Panc1 (cell line): ENCODE measurements around the gene PTPRS. TPM values are rescaled to one million over a fixed set of nuclear protein-coding genes. Genes with fewer than 3 reads are reported as not detected.

Experiments
- ATAC-seq: fragments of 200-7000 bp; cut with Tn5 transposase; 2 replicates; pipeline ENCODE4 v1.9.1; 2020; ENCODE audit warnings: mild to moderate bottlenecking, moderate library complexity
- BruUV-seq: library from RNA; stranded (reverse); fragments of 400-500 nt; replicated peaks from 2 replicates; lab custom pipeline; 2021; lab: Mats Ljungman, UMichigan
- CTCF ChIA-PET: fragments of 300-600 bp; sonication (Branson Sonifier 250); formaldehyde crosslinking; loops from one replicate; lab custom pipeline; 2022; ENCODE audit warnings: antibody characterized with exemption; lab: Charles Lee
- POLR2A ChIA-PET: fragments of 300-600 bp; sonication (Branson Sonifier 250); formaldehyde crosslinking; loops from one replicate; lab custom pipeline; 2022; ENCODE audit warnings: antibody characterized with exemption; lab: Charles Lee
- DNase-seq: peaks from one replicate; pipeline ENCODE4 v3.0.0-alpha.2; 2010; ENCODE audit warnings: low read depth, low spot score
- H3K27ac ChIP-seq: 2 replicates; pipeline ENCODE4 v1.5.1; 2011; ENCODE audit warnings: mild to moderate bottlenecking, low read length, inconsistent platforms
- H3K27me3 ChIP-seq: fragments of 200-500 bp; sonication (Bioruptor generic); 2 replicates; pipeline ENCODE4 v1.6.0; 2014; ENCODE audit warnings: low read length, inconsistent platforms; ENCODE audit not compliant: control insufficient read depth, insufficient read depth
- H3K36me3 ChIP-seq: fragments of 200-500 bp; sonication (Bioruptor generic); 2 replicates; pipeline ENCODE4 v1.5.1; 2014; ENCODE audit warnings: inconsistent platforms, mild to moderate bottlenecking, low read length, moderate library complexity; ENCODE audit not compliant: control insufficient read depth, insufficient read depth
- H3K4me1 ChIP-seq: 2 replicates; pipeline ENCODE4 v1.5.1; 2011; ENCODE audit warnings: inconsistent platforms, mild to moderate bottlenecking, low read length, moderate library complexity; ENCODE audit not compliant: control insufficient read depth, insufficient read depth
- H3K4me3 ChIP-seq, 2 experiments: 2 replicates each; pipeline ENCODE4 v1.5.1; 2011 to 2012; ENCODE audit warnings: low read depth in 2 of 2, low read length in 2 of 2, mild to moderate bottlenecking in 2 of 2, inconsistent platforms in 1 of 2, moderate library complexity in 1 of 2
- H3K9me3 ChIP-seq: fragments of 200-500 bp; sonication (Bioruptor generic); 2 replicates; pipeline ENCODE4 v1.5.1; 2014; ENCODE audit warnings: low read depth, mild to moderate bottlenecking, inconsistent platforms, low read length, moderate library complexity; ENCODE audit not compliant: control insufficient read depth, insufficient read depth
- POLR2AphosphoS5 ChIP-seq: IDR thresholded peaks from 2 replicates; pipeline ENCODE4 v1.6.1; 2012; ENCODE audit warnings: mild to moderate bottlenecking, low read depth, low read length, moderate library complexity
- SIN3A ChIP-seq: IDR thresholded peaks from 2 replicates; pipeline ENCODE4 v1.6.1; 2012; ENCODE audit warnings: low read depth, mild to moderate bottlenecking, low read length, moderate library complexity, borderline replicate concordance; ENCODE audit not compliant: insufficient read depth
- TCF7L2 ChIP-seq: IDR thresholded peaks from 2 replicates; pipeline ENCODE4 v1.6.1; 2011; ENCODE audit warnings: mild to moderate bottlenecking, low read depth, low read length, inconsistent platforms
- in situ Hi-C: cut with HindIII; loops from 2 replicates; pipeline ENCODE4 v1.10.0; 2016; ENCODE audit warnings: low sequenced_read_pairs, low pct_unique_long_range_greater_than_20kb
- intact Hi-C: fragments of 100-400 bp; cut with micrococcal nuclease; formaldehyde crosslinking; loops from one replicate; pipeline ENCODE4 v1.10.0; 2022; ENCODE audit not compliant: unreplicated experiment
- total RNA-seq: library from RNA; stranded (reverse); gene quantifications from one replicate; pipeline ENCODE4 v1.2.1, GENCODE V29; 2021; ENCODE audit not compliant: unreplicated experiment
- TF ChIP-seq, protein P1 (sequence below), 2 experiments: IDR thresholded peaks; 2 replicates each; pipeline ENCODE4 v1.6.1; 2011 to 2012; ENCODE audit warnings: low read depth in 2 of 2, control low read depth in 1 of 2, low read length in 1 of 2, mild to moderate bottlenecking in 1 of 2, moderate library complexity in 1 of 2; ENCODE audit not compliant: insufficient read depth in 1 of 2
- TF ChIP-seq, protein P2 (sequence below): fragments of 450-650 bp; IDR thresholded peaks from 2 replicates; pipeline ENCODE4 v1.5.1; 2017; ENCODE audit warnings: mild to moderate bottlenecking

PTPRS gene
- total RNA-seq, 1 experiment from 2014 or later, result 85.4 TPM

DNA sequence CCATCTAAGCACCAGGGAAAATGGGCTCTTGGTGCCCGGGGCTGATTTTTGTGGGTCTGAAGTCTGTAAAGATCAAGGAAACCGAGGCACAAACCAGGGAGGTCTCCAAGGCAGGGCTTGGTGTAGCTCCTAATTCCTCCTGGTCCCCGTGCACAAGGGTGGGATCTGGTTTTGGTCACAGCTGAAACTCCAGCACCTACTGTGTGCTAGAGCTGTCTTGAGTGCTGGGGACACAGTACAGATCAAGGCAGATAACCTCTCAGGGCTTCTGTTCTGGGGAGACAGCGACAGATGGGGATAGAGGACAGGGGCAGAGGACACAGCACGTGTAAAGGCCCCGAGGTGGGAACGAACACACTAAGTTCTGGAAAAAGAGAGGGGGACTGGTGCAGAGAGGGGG is 37.4 kb downstream of the PTPRS start:
- Histone ChIP-seq H3K36me3 (no peaks in the 10 kb centered on the region), H3K27ac (no peak overlapping the region), H3K4me3 (no peak overlapping the region), H3K9me3 (no peaks in the 10 kb centered on the region), H3K27me3 (no peaks in the 10 kb centered on the region), H3K4me1 (no peaks in the 10 kb centered on the region)
- TF ChIP-seq, protein P1, sequence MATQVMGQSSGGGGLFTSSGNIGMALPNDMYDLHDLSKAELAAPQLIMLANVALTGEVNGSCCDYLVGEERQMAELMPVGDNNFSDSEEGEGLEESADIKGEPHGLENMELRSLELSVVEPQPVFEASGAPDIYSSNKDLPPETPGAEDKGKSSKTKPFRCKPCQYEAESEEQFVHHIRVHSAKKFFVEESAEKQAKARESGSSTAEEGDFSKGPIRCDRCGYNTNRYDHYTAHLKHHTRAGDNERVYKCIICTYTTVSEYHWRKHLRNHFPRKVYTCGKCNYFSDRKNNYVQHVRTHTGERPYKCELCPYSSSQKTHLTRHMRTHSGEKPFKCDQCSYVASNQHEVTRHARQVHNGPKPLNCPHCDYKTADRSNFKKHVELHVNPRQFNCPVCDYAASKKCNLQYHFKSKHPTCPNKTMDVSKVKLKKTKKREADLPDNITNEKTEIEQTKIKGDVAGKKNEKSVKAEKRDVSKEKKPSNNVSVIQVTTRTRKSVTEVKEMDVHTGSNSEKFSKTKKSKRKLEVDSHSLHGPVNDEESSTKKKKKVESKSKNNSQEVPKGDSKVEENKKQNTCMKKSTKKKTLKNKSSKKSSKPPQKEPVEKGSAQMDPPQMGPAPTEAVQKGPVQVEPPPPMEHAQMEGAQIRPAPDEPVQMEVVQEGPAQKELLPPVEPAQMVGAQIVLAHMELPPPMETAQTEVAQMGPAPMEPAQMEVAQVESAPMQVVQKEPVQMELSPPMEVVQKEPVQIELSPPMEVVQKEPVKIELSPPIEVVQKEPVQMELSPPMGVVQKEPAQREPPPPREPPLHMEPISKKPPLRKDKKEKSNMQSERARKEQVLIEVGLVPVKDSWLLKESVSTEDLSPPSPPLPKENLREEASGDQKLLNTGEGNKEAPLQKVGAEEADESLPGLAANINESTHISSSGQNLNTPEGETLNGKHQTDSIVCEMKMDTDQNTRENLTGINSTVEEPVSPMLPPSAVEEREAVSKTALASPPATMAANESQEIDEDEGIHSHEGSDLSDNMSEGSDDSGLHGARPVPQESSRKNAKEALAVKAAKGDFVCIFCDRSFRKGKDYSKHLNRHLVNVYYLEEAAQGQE (IDR thresholded peaks at IDR 0.05; ENCODE audit: insufficient read depth in 1 of 2, low read depth in 2 of 2, low read length in 1 of 2), result no peak
- TF ChIP-seq POLR2AphosphoS5 (no peak), SIN3A (no peak), TCF7L2 (no peak)
- TF ChIP-seq, protein P2, sequence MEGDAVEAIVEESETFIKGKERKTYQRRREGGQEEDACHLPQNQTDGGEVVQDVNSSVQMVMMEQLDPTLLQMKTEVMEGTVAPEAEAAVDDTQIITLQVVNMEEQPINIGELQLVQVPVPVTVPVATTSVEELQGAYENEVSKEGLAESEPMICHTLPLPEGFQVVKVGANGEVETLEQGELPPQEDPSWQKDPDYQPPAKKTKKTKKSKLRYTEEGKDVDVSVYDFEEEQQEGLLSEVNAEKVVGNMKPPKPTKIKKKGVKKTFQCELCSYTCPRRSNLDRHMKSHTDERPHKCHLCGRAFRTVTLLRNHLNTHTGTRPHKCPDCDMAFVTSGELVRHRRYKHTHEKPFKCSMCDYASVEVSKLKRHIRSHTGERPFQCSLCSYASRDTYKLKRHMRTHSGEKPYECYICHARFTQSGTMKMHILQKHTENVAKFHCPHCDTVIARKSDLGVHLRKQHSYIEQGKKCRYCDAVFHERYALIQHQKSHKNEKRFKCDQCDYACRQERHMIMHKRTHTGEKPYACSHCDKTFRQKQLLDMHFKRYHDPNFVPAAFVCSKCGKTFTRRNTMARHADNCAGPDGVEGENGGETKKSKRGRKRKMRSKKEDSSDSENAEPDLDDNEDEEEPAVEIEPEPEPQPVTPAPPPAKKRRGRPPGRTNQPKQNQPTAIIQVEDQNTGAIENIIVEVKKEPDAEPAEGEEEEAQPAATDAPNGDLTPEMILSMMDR, result no peak
- ChIA-PET POLR2A (no interaction called here), CTCF (no interaction called here)
- DNase-seq (no peak), ATAC-seq (no peak)
- BruUV-seq, result no TSS peak
- in situ Hi-C loops, result no loop called here
- intact Hi-C loops, result no loop called here

DNA sequence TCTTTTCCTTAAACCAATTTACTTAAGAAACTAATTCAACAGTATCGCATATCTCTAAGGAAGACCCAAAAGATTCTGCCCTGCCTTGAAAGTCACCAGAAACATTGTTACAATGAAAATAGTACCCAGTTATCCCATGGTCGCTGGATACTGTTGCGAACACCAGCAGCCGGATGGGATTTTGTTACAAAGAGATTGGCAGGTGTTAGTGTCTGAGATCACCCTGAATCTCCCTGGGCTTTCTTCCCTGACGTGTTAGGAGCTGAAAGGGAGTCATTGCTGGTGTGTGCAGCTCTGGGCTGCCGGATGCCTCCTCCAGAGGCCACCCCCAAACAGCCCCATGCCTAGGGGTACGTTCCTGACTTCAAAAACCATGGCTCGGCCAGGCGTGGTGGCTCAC is 38.2 kb downstream of the PTPRS start:
- no peak for TF ChIP-seq TCF7L2
- TF ChIP-seq, protein P2, result no peak
- TF ChIP-seq, protein P1 (IDR thresholded peaks at IDR 0.05; ENCODE audit: insufficient read depth in 1 of 2, low read depth in 2 of 2, low read length in 1 of 2), result no peak
- no peak for TF ChIP-seq POLR2AphosphoS5
- no peak for TF ChIP-seq SIN3A
- no peaks in the 10 kb centered on the region for H3K4me1 ChIP-seq
- H3K36me3 ChIP-seq, result no peaks in the 10 kb centered on the region
- in situ Hi-C loops (no loop called here), intact Hi-C loops (no loop called here)
- H3K27ac ChIP-seq, result no peak overlapping the region
- DNase-seq, result no peak
- no peaks in the 10 kb centered on the region for H3K27me3 ChIP-seq
- H3K9me3 ChIP-seq, result no peaks in the 10 kb centered on the region
- BruUV-seq, result no TSS peak
- H3K4me3 ChIP-seq, result no peak overlapping the region
- ATAC-seq, result 0 out of 2 replicates have a peak, but pooled peaks have one; percentile 34
- POLR2A ChIA-PET, result no interaction called here
- CTCF ChIA-PET, result no interaction called here
